HG02884 (cell line): ENCODE results near the gene SLC6A3.
"Not testable (repeated sequence)": the region's sequence is repeated elsewhere in the genome, so short reads cannot be mapped to it uniquely, and the experiment has no call there.

Source experiments
- ATAC-seq: cut with Tn5 transposase; IDR thresholded peaks from one replicate; pipeline ENCODE4 v1.9.1; 2021; ENCODE audit warnings: mild to moderate bottlenecking, moderate library complexity; ENCODE audit not compliant: unreplicated experiment

Gene SLC6A3

GRCh38 chr5:1465966-1466471 is 20.8 kb upstream of the SLC6A3 start:
- no peak for ATAC-seq

GRCh38 chr5:1465117-1465516 is 19.9 kb upstream of the SLC6A3 start:
- ATAC-seq, result no peak

DNA sequence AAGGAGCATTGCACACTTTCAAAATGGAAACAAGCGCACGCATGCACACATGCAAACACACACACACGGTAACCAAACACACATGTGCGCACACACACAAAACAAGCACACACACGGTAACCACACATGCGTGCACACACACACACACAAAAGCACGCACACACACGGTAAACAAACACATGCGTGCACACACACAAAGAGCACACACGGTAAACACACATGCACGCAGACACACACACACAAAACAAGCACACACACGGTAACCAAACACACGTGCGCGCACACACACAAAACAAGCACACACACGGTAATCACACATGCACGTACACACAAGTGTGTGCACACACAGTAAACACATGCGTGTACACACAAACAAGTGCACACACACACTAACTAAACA is 19.3 kb upstream of the SLC6A3 start:
- ATAC-seq, result no peak

GRCh38 chr5:1464096-1464446 is 18.8 kb upstream of the SLC6A3 start:
- ATAC-seq, result no peak

DNA sequence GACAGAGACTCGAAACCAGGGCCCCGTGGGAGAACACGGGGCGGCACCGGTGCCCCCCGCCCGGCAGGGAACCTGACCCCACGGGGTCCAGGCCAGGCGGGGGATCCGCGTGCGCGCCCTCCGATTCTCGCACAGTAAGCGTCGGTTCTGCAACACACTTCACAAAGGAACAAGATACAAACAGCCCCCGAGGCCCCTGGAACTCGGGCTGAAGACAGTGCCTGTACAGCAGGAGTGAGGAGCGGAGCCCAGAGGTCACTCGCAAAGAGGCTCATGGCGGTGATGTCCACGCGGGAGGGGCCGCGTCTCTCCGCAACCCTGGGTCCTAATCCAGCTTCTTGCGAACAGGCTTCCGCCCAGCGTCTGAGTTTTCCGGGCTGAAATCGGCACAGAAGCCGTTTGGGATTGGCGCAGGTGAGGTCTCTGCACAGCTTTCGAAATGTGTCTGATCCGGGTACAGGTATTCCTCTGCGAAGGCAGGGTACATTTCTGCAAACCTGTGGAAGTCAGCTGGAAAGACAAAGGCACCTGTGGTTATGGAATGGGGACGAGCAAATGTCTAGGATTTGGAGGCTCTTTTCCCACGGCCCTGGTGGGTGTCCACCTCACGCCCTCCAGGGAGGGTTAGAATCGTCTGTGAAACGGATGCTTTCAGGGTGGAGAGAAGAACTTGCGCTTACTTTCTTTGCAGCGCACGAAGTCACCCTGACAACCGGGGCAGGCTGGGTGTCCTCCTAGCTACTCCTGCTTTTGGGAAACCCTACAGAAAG is 18.3 kb upstream of the SLC6A3 start:
- no peak for ATAC-seq

DNA sequence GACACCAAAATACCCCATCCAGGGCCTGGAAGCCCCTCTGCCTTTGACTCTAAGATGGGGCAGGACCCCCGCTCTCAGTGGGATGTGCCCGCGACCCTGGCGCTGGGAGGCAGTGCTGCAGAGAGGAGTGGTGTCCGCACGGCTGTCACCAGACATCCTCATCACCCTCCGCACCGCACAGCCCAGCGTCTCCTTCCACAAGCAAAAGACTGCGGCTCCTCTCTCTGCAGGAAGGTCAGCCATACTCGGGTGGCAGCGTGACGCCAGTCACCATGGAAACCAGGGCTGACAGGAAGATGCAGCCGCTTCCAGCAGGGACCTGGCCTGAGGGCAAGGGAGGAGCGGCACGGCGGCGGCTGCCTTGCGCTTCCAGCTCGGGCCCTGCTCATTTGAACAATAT is 17.1 kb upstream of the SLC6A3 start:
- no peak for ATAC-seq

DNA sequence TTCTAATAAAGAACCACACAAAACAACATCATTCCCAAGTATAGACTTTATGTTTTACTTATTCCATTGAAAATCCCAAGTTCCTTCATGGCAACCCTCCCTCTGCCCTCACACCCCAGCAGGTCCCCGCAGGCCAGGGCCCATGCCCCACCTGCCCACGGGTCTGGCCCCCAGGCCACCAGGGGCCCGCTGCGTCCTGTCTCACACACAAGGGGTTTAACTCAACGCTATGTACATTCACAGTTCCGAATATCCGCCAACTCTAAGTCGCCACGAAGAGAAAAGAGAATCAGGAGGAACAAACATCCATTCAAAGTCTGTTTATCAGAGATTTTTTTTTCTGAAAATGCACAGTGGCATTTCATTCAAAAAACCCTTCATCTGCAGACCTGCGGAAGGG is 16.2 kb upstream of the SLC6A3 start:
- no peak for ATAC-seq

GRCh38 chr5:1460054-1460682 is 14.9 kb upstream of the SLC6A3 start:
- no peak for ATAC-seq

- ATAC-seq, result not testable (repeated sequence)
Measured at GRCh38 chr5:1459435-1459834, 14.2 kb upstream of the SLC6A3 start.

- ATAC-seq, result not testable (repeated sequence)
Measured at GRCh38 chr5:1456110-1456881, 11.1 kb upstream of the SLC6A3 start.

DNA sequence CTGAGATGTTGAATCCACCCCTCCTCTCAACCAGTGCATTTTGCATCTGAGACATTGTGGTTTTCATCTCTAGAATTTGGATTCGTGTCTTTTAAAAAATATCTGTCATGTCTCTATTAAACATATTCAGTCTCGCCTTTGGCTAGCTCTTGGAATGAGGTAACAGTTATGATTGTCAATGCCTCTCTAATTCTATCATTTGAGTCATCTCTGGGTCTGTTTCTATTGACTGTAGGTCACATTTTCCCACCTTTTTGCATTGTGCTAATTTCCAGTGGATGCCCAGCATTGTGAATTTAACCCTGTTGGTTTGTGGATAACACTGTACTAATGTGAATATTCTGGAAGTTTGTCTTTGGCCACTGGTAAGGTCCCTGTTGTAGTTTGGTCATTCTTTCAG is 8.4 kb upstream of the SLC6A3 start:
- no peak for ATAC-seq

DNA sequence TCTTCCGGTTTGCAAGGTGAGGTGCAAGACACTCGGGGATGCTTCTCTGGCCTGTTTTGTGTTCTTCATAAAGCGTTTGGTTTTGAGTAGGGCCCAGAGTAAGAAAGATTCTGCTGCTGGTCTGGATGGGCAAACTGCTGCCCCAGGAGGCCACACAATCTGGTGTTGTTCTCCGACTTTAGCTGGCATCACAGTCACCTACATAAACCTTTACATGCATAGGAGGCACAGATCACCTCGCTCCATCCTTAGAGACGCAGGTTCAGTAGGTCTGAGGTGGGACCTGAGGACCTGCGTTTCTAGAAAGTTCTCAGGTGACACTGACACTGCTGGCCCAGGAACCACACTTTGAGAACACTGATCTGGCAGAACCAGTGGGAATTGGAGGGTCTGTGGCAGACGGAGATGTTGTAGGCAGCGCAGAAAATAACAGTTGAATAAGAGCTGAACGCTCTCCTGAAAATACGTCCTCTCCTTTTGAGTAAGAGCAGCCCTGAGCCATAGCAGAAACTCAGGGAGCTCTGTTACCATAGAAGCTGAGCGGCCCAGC is 3.9 kb upstream of the SLC6A3 start:
- no peak for ATAC-seq

DNA sequence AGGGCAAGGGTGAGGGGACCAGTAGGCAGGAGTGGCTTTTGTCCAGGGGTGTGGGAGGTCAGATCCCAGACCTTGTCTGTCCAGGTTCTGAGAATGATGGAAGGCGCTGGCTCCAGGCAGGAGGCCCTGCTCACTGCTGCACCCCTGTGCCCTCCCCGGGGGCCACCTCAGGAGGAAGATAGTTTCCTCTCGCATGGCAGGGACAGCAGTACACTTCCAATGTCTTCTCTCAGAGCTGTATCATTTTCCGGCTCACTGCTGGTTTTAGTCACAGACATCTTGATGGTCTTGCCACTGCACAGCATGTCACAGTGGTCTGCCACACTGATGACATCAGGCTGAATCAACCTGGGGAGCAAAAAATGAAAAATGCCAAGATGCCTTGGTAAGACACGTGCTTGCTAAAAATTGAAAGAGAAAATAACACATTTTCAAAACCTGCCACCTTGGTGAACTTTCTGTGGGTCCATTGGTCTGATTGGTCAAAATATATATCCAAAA is 3.3 kb upstream of the SLC6A3 start:
- ATAC-seq, result no peak

- no peak for ATAC-seq
Measured at GRCh38 chr5:1447671-1448361, 2.6 kb upstream of the SLC6A3 start.

DNA sequence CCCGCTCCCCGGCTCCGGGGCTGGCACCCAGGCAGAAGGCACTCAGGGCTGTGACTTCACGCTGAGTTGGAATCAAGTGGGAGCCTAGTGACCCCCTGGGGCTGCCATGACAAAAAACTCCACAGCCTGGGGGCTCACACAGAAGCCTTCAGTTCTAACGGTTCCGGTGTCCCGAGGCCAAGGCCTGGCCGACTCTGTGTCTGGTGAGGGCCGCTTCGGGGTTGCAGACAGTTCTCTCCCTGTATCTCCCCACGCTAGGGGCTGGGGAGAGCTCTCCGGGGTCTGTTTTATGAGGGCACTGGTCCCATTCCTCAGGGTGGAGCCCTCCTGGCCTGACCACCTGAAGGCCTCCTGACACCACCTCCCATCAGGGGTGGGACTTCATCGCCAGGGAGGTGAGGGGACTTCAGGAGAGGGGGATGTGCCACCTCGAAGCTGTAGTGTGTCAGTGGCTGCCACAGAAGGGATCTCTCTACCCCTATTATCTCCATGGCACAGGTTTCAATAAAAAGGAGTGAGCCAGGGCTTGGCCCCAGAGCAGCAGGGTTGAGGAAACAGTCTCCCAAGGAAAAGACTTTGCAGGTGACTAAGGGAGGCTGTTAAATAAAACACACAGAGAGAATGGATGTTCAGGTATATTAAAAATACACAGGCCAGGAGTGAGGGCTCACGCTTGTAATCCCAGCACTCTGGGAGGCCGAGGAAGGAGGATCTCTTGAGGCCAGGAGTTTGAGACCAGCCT is 1.5 kb upstream of the SLC6A3 start:
- no peak for ATAC-seq

DNA sequence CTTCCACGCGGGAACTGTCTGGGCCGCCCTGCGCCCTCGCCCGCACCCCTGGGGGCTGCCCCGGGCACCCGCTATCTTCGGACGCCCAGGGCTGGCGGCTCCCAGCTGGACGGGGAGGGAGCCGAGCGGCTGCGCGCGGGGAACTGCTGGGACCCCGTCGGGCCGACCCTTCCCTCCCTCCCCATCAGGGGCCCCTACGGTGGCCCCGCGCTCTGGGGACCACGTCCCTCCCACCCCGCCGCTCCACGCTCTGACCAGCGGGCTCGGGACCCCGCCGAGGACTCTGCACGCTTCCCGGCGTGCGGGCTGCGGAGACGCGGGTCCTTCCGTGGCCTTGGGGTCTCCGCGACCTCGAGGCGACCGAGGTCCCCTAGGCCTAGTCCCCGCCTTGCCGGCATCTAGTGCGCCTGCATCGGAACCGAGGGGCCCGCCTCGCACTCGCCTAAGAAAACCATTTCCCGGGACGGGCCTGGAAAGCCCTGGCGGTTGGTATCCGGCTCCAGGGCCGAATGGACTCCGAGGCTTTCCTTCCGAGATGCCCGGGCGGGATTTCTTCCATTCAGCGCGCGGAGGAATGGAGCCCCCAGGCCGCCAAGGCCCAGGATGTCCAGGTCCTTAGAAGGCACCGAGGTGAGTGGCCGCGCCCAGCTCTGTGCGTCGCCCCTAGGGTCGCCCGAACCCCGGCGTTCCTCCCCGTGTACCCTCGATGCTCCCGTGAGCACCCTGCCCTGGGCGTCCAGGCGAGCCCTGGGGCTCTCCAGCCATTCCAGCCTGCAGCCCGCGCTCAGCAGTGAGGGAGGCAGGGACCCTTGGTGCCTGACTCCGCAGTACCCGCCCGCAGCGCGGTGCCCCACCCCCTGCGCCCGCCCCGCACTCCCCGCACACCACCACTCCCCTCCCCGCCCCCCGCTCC is 705 bp upstream of the SLC6A3 start:
- ATAC-seq, result no peak

- ATAC-seq, result no peak
Measured at GRCh38 chr5:1444361-1445189, 665 bp downstream of the SLC6A3 start.

GRCh38 chr5:1443991-1444360 is 1.3 kb downstream of the SLC6A3 start:
- ATAC-seq, result no peak
